ENCODE measurements around the gene NMUR1.

The NMUR1 gene

GRCh38 chr2:231549446-231550239 lies 19.4 kb upstream of the NMUR1 start:
- DNase-seq, result no peak

- no peak for DNase-seq
Observed at GRCh38 chr2:231548752-231549151, 18.5 kb upstream of the NMUR1 start.

- no peak for DNase-seq
Observed at GRCh38 chr2:231547315-231548110, 17.3 kb upstream of the NMUR1 start.

GRCh38 chr2:231546014-231546715 lies 15.9 kb upstream of the NMUR1 start:
- no peak for DNase-seq

GRCh38 chr2:231545105-231545902 lies 15.1 kb upstream of the NMUR1 start:
- DNase-seq, result no peak

GRCh38 chr2:231542136-231542535 lies 11.9 kb upstream of the NMUR1 start:
- DNase-seq, result no peak

- no peak for DNase-seq
Observed at GRCh38 chr2:231541645-231542044, 11.4 kb upstream of the NMUR1 start.

- no peak for DNase-seq
Observed at GRCh38 chr2:231539991-231540390, 9.7 kb upstream of the NMUR1 start.

- no peak for DNase-seq
Observed at GRCh38 chr2:231535961-231536360, 5.7 kb upstream of the NMUR1 start.

- no peak for DNase-seq
Observed at GRCh38 chr2:231533777-231534125, 3.5 kb upstream of the NMUR1 start.

GRCh38 chr2:231533086-231533776 lies 3.0 kb upstream of the NMUR1 start:
- no peak for DNase-seq

- no peak for DNase-seq
Observed at GRCh38 chr2:231532756-231533035, 2.5 kb upstream of the NMUR1 start.

- DNase-seq, result no peak
Observed at GRCh38 chr2:231531883-231532755, 1.9 kb upstream of the NMUR1 start.

GRCh38 chr2:231531466-231531865 lies 1.2 kb upstream of the NMUR1 start:
- no peak for DNase-seq

- DNase-seq, result no peak
Observed at GRCh38 chr2:231528636-231529030, 1.6 kb downstream of the NMUR1 start.

- DNase-seq, result no peak
Observed at GRCh38 chr2:231527955-231528635, 2.1 kb downstream of the NMUR1 start.

- DNase-seq, result no peak
Observed at GRCh38 chr2:231527091-231527395, 3.2 kb downstream of the NMUR1 start.

GRCh38 chr2:231526341-231527090 lies 3.7 kb downstream of the NMUR1 start:
- no peak for DNase-seq

- DNase-seq, result no peak
Observed at GRCh38 chr2:231525248-231526163, 4.7 kb downstream of the NMUR1 start.

Data from DMS79 treated with DMSO at 0.1 percent for 48 hours (cell line).